NT2/D1 (cell line): ENCODE results near the gene NUDT1.

Experiments
- YY1 ChIP-seq: IDR thresholded peaks from 2 replicates; pipeline ENCODE4 v1.6.1; 2011; ENCODE audit not compliant: insufficient read length, insufficient read depth
- ZNF274 ChIP-seq: IDR thresholded peaks from 2 replicates; pipeline ENCODE4 v1.6.1; 2011; ENCODE audit warnings: mild to moderate bottlenecking, low read depth, low read length

GRCh38 chr7:2219136-2219535 lies 22.9 kb upstream of the NUDT1 start:
- TF ChIP-seq ZNF274 (no peak), YY1 (no peak)
